NT2/D1 (cell line): ENCODE data around the gene CASP7.

Experiments
- SUZ12 ChIP-seq: IDR thresholded peaks from 2 replicates; pipeline ENCODE4 v1.6.1; 2011; ENCODE audit not compliant: insufficient read length, insufficient read depth; ENCODE audit errors: extremely low read depth
- YY1 ChIP-seq: IDR thresholded peaks from 2 replicates; pipeline ENCODE4 v1.6.1; 2011; ENCODE audit not compliant: insufficient read length, insufficient read depth
- ZNF274 ChIP-seq: IDR thresholded peaks from 2 replicates; pipeline ENCODE4 v1.6.1; 2011; ENCODE audit warnings: mild to moderate bottlenecking, low read depth, low read length

GRCh38 chr10:113690749-113691148 lies 11.0 kb downstream of the CASP7 start:
- no peak for TF ChIP-seq YY1
- no peak for TF ChIP-seq SUZ12
- no peak for TF ChIP-seq ZNF274
